WTC11 (cell line): ENCODE results near the gene MAML2. TPM values are rescaled to one million over a fixed set of nuclear protein-coding genes. Genes with fewer than 3 reads are reported as not detected.
A peak's percentile ranks its signal among the peaks of the same experiment; 100 is the strongest.

Experiments
- ATAC-seq: fragments of 200-7000 bp; cut with Tn5 transposase; 2 replicates; pipeline ENCODE4 v1.10.0; 2021; ENCODE audit warnings: mild to moderate bottlenecking, moderate library complexity
- CTCF ChIA-PET: fragments of 300-600 bp; sonication (Branson Sonifier 250); formaldehyde crosslinking; loops from one replicate; lab custom pipeline; 2021; ENCODE audit warnings: antibody characterized with exemption; lab: Charles Lee
- POLR2A ChIA-PET: fragments of 350-600 bp; sonication (Branson Sonifier 250); formaldehyde crosslinking; loops from one replicate; lab custom pipeline; 2021; ENCODE audit warnings: antibody characterized with exemption; lab: Charles Lee
- DNase-seq: peaks from one replicate; pipeline ENCODE4 v3.0.0; 2021; ENCODE audit warnings: low spot score
- H3K27ac Mint-ChIP-seq: 2 replicates; pipeline ENCODE4 v1.8.0; 2021; ENCODE audit warnings: mixed read lengths
- H3K27me3 Mint-ChIP-seq: 2 replicates; pipeline ENCODE4 v1.8.0; 2021; ENCODE audit warnings: low read depth, mild to moderate bottlenecking, moderate library complexity, mixed read lengths
- H3K36me3 Mint-ChIP-seq: 2 replicates; pipeline ENCODE4 v1.8.0; 2021; ENCODE audit warnings: mixed read lengths
- H3K4me1 Mint-ChIP-seq: 2 replicates; pipeline ENCODE4 v1.8.0; 2022; ENCODE audit warnings: mixed read lengths
- H3K4me3 Mint-ChIP-seq: 2 replicates; pipeline ENCODE4 v1.8.0; 2021; ENCODE audit warnings: mild to moderate bottlenecking, moderate library complexity, mixed read lengths
- H3K9me3 Mint-ChIP-seq: 2 replicates; pipeline ENCODE4 v1.8.0; 2021; ENCODE audit warnings: mixed read lengths
- CREM ChIP-seq: sonication (generic); formaldehyde crosslinking; IDR thresholded peaks from 2 replicates; pipeline ENCODE4 v1.8.1; 2022; ENCODE audit warnings: mild to moderate bottlenecking, missing genetic modification reagents, moderate library complexity
- EMX1 ChIP-seq: fragments of 250-450 bp; sonication (Bioruptor Pico); IDR thresholded peaks from 2 replicates; pipeline ENCODE4 v1.8.0; 2021; ENCODE audit warnings: mild to moderate bottlenecking
- ETV6 ChIP-seq: sonication (generic); formaldehyde crosslinking; IDR thresholded peaks from 2 replicates; pipeline ENCODE4 v1.8.1; 2022; ENCODE audit warnings: mild to moderate bottlenecking, missing genetic modification reagents
- total RNA-seq: library from RNA; stranded (reverse); gene quantifications from 3 replicates; pipeline ENCODE4 v1.2.3, GENCODE V29; 2021
- TF ChIP-seq, protein P1 (sequence below): sonication (generic); formaldehyde crosslinking; IDR thresholded peaks from 2 replicates; pipeline ENCODE4 v1.8.1; 2023; ENCODE audit warnings: mild to moderate bottlenecking, missing genetic modification reagents, borderline replicate concordance
- TF ChIP-seq, protein P2 (sequence below): sonication (generic); formaldehyde crosslinking; IDR thresholded peaks from 2 replicates; pipeline ENCODE4 v1.8.0; 2023; ENCODE audit warnings: missing genetic modification reagents, mild to moderate bottlenecking, borderline replicate concordance
- TF ChIP-seq, protein P3 (sequence below): fragments of 200-600 bp; IDR thresholded peaks from 2 replicates; pipeline ENCODE4 v1.8.0; 2022; ENCODE audit warnings: antibody characterized with exemption

Gene MAML2
- total RNA-seq, 1 experiment from 2014 or later = 8.1 TPM

DNA sequence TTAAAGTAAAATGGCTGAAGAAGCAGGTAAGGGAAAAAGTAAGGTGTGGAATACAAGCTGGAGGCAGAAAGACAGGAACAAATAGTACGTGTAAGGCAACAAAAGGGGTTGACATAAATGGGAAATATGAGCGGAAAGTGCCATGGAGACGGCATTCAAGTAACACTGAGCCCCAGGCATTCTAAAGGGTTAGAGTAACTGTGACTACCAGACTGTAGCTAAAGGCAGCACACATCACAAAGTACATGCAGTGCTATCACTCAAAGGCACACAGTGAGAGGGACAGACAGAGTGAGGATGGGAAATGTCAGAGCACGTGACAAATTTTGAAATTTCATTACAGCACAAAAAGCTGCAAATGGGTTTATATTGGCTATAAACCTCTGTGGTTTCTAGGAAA is 13.9 kb upstream of the MAML2 start (continued):
- TF ChIP-seq, protein P1, sequence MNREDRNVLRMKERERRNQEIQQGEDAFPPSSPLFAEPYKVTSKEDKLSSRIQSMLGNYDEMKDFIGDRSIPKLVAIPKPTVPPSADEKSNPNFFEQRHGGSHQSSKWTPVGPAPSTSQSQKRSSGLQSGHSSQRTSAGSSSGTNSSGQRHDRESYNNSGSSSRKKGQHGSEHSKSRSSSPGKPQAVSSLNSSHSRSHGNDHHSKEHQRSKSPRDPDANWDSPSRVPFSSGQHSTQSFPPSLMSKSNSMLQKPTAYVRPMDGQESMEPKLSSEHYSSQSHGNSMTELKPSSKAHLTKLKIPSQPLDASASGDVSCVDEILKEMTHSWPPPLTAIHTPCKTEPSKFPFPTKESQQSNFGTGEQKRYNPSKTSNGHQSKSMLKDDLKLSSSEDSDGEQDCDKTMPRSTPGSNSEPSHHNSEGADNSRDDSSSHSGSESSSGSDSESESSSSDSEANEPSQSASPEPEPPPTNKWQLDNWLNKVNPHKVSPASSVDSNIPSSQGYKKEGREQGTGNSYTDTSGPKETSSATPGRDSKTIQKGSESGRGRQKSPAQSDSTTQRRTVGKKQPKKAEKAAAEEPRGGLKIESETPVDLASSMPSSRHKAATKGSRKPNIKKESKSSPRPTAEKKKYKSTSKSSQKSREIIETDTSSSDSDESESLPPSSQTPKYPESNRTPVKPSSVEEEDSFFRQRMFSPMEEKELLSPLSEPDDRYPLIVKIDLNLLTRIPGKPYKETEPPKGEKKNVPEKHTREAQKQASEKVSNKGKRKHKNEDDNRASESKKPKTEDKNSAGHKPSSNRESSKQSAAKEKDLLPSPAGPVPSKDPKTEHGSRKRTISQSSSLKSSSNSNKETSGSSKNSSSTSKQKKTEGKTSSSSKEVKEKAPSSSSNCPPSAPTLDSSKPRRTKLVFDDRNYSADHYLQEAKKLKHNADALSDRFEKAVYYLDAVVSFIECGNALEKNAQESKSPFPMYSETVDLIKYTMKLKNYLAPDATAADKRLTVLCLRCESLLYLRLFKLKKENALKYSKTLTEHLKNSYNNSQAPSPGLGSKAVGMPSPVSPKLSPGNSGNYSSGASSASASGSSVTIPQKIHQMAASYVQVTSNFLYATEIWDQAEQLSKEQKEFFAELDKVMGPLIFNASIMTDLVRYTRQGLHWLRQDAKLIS (CRISPR knock-in tag) = no peak
- TF ChIP-seq CREM = no peak

DNA sequence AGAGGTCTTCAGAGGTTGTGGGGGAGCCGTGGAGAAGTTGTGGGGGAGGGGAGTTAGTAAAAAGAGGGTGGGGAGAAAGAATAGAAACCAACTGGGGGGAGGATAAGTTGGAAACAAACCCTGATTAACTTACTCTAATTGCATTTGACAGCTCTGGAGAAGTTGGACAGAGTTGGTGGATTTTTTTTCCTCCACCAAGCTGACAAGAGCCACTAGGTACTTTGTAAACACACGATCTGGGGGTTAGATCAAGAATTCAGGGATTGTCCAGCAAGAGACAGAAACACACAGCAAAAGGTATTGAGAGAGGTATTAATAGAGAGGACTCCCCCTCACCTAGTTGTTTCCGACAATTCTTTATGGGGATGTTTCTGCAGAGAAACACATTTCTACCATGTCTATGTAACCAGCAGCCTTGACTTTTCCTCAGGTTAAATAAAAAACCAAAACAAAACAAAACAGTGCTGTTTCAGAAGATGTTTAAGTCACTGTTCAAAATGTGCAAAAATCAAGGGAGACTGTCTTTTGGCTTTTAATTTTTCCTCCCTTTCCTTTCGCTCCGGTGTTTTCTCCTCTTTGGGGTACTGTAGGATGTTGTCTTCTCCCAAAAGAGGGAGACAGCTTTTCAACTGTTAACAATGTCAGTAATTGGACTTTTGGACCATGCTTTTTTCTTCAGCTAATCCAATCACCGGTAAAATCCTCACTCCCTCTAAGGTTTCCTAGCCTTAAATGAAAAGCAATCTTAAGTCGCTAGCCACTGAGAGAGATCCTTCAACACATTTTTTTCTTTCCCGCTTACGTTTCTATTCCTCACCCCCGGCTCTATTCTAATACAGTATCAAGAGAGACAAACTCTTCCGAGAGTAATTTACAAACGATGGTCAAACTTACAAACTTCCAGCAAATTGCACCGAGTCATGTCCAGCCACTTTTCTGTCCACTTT is 708 bp downstream of the MAML2 start:
- DNase-seq = no peak
- CTCF ChIA-PET = interaction anchor here (0.6 to 5.2 kb wide), 112 partner anchors 8 to 553 kb away, joined by 3 to 107 read pairs (median 5); partner anchors contain the start of genes CCDC82, FAM76B and JRKL
- Mint-ChIP-seq H3K9me3 (no peaks in the 10 kb centered on the region), H3K36me3 (no peaks in the 10 kb centered on the region), H3K27me3 (no peaks in the 10 kb centered on the region), H3K27ac (peak overlapping the region; percentile 80; the same call in 1 of the 2 replicates), H3K4me3 (peak overlapping the region; percentile 94), H3K4me1 (peaks cover 54% of the 10 kb centered on the region)
- POLR2A ChIA-PET = interaction anchor here (0.6 to 1.3 kb wide), 7 partner anchors 10 to 552 kb away, joined by 3 to 13 read pairs (median 4); partner anchors contain the start of genes CCDC82, CEP57 and JRKL
- no peak for ATAC-seq
- TF ChIP-seq, protein P2, sequence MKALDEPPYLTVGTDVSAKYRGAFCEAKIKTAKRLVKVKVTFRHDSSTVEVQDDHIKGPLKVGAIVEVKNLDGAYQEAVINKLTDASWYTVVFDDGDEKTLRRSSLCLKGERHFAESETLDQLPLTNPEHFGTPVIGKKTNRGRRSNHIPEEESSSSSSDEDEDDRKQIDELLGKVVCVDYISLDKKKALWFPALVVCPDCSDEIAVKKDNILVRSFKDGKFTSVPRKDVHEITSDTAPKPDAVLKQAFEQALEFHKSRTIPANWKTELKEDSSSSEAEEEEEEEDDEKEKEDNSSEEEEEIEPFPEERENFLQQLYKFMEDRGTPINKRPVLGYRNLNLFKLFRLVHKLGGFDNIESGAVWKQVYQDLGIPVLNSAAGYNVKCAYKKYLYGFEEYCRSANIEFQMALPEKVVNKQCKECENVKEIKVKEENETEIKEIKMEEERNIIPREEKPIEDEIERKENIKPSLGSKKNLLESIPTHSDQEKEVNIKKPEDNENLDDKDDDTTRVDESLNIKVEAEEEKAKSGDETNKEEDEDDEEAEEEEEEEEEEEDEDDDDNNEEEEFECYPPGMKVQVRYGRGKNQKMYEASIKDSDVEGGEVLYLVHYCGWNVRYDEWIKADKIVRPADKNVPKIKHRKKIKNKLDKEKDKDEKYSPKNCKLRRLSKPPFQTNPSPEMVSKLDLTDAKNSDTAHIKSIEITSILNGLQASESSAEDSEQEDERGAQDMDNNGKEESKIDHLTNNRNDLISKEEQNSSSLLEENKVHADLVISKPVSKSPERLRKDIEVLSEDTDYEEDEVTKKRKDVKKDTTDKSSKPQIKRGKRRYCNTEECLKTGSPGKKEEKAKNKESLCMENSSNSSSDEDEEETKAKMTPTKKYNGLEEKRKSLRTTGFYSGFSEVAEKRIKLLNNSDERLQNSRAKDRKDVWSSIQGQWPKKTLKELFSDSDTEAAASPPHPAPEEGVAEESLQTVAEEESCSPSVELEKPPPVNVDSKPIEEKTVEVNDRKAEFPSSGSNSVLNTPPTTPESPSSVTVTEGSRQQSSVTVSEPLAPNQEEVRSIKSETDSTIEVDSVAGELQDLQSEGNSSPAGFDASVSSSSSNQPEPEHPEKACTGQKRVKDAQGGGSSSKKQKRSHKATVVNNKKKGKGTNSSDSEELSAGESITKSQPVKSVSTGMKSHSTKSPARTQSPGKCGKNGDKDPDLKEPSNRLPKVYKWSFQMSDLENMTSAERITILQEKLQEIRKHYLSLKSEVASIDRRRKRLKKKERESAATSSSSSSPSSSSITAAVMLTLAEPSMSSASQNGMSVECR (CRISPR knock-in tag) = no peak

DNA sequence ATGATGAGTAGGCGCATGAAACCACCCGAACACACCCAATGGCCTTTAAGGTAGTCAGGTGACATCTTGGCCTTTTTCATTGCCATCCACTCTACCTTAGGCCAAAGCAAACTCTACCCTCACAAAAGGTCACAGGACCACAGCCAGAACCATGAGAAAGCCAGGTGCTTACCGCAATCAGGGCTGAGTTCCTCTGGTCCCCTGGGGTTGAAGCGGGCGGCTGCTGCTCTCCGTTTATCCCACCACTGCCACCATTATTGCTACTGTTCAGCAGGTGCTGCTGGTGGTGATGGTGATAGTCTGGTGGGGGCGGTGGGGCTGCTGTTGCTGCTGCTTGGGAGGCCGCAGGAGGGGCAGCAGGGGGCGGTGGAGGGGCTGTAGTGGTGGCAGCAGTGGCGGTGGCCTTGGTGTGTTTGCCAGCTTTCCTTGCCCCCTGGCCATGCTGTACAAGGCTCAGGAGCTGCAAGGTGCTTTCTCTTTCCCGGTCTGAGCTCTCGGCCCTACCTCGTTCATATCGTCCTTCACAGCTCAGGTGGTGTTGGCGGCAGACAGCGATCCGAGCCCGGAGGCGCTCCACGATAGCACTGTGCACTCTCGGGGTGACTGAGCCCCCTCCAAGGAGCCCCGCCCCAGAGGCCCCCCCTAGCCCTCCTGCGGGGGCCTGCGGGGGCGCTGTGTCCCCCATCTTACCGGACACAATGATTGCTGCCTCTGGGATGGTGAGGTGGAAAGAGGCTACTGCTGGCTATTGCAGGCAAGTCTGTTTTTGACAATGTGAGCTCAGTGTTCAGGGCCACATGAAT is 1.6 kb downstream of the MAML2 start:
- Mint-ChIP-seq H3K9me3 (no peaks in the 10 kb centered on the region), H3K4me1 (peaks cover 62% of the 10 kb centered on the region), H3K36me3 (no peaks in the 10 kb centered on the region), H3K27me3 (no peaks in the 10 kb centered on the region), H3K27ac (no peak overlapping the region)
- DNase-seq (peak; percentile 46), ATAC-seq (peak; percentile 4)
- CTCF ChIA-PET = interaction anchor here (0.6 to 5.2 kb wide), 22 partner anchors 10 to 505 kb away, joined by 3 to 107 read pairs (median 6); partner anchors contain the start of genes CCDC82 and JRKL
- POLR2A ChIA-PET = interaction anchor here (0.7 to 0.9 kb wide), 2 partner anchors 49 to 120 kb away, joined by 3 to 5 read pairs; partner anchors contain the start of genes CCDC82 and JRKL
- TF ChIP-seq ETV6 (CRISPR knock-in tag) (0 out of 2 replicates have a peak, but pooled peaks have one; percentile 19), EMX1 (CRISPR knock-in tag) (no peak)
- TF ChIP-seq, protein P3, sequence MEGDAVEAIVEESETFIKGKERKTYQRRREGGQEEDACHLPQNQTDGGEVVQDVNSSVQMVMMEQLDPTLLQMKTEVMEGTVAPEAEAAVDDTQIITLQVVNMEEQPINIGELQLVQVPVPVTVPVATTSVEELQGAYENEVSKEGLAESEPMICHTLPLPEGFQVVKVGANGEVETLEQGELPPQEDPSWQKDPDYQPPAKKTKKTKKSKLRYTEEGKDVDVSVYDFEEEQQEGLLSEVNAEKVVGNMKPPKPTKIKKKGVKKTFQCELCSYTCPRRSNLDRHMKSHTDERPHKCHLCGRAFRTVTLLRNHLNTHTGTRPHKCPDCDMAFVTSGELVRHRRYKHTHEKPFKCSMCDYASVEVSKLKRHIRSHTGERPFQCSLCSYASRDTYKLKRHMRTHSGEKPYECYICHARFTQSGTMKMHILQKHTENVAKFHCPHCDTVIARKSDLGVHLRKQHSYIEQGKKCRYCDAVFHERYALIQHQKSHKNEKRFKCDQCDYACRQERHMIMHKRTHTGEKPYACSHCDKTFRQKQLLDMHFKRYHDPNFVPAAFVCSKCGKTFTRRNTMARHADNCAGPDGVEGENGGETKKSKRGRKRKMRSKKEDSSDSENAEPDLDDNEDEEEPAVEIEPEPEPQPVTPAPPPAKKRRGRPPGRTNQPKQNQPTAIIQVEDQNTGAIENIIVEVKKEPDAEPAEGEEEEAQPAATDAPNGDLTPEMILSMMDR = peak; percentile 17; the same call in 1 of the 2 replicates
- TF ChIP-seq, all 79 proteins: peak for 2
- peak overlapping the region; percentile 94 for H3K4me3 Mint-ChIP-seq
